Measurements from ENCODE around the gene PASK.
"Not testable (repeated sequence)": the region's sequence is repeated elsewhere in the genome, so short reads cannot be mapped to it uniquely, and the experiment has no call there.

The PASK gene

GRCh38 chr2:241102239-241102803 lies 47.0 kb downstream of the PASK start, which contains the start of gene MTERF4:
Gene MTERF4 (minus strand): TSS chr2:241102287. CDS start chr2:241102273, 14 bp downstream.
- TF ChIP-seq CTCF (IDR thresholded peaks at IDR 0.05; ENCODE audit: extremely low read depth, missing control alignments): no peak

GRCh38 chr2:241099246-241099645 lies 50.0 kb downstream of the PASK start:
- no peak for DNase-seq (ENCODE audit: low spot score)

More at GRCh38 chr2:241102239-241102803, 47.0 kb downstream of the PASK start, which contains the start of gene MTERF4:
- peak; percentile 90 for DNase-seq (ENCODE audit: low spot score)

GRCh38 chr2:241096979-241097378 lies 52.3 kb downstream of the PASK start:
- TF ChIP-seq CTCF (IDR thresholded peaks at IDR 0.05; ENCODE audit: extremely low read depth, missing control alignments): no peak
- DNase-seq (ENCODE audit: low spot score): peak; percentile 34

More at GRCh38 chr2:241099246-241099645, 50.0 kb downstream of the PASK start:
- TF ChIP-seq CTCF (IDR thresholded peaks at IDR 0.05; ENCODE audit: extremely low read depth, missing control alignments): no peak

GRCh38 chr2:241095594-241096290 lies 53.5 kb downstream of the PASK start:
- DNase-seq (ENCODE audit: low spot score): no peak
- TF ChIP-seq CTCF (IDR thresholded peaks at IDR 0.05; ENCODE audit: extremely low read depth, missing control alignments): no peak

- no peak for TF ChIP-seq CTCF (IDR thresholded peaks at IDR 0.05; ENCODE audit: extremely low read depth, missing control alignments)
- DNase-seq (ENCODE audit: low spot score): no peak
Measured at GRCh38 chr2:241094924-241095420, 54.3 kb downstream of the PASK start.

- no peak for DNase-seq (ENCODE audit: low spot score)
- no peak for TF ChIP-seq CTCF (IDR thresholded peaks at IDR 0.05; ENCODE audit: extremely low read depth, missing control alignments)
Measured at GRCh38 chr2:241094172-241094571, 55.1 kb downstream of the PASK start.

- not testable (repeated sequence) for DNase-seq (ENCODE audit: low spot score)
Measured at GRCh38 chr2:241093133-241093781, 56.0 kb downstream of the PASK start.

All from GM20000 (cell line).